Measurements from ENCODE around the gene CEP41.
"Not testable (repeated sequence)": the region's sequence is repeated elsewhere in the genome, so short reads cannot be mapped to it uniquely, and the experiment has no call there.

CEP41 gene

GRCh38 chr7:130386876-130387275 is 53.9 kb downstream of the CEP41 start:
- no peak for DNase-seq

- DNase-seq, result no peak
These were observed 55.2 kb downstream of the CEP41 start for GRCh38 chr7:130385600-130386066.

GRCh38 chr7:130384841-130385599 is 55.8 kb downstream of the CEP41 start:
- no peak for DNase-seq

GRCh38 chr7:130384371-130384801 is 56.4 kb downstream of the CEP41 start:
- no peak for DNase-seq

GRCh38 chr7:130383187-130383980 is 57.4 kb downstream of the CEP41 start:
- no peak for DNase-seq

- no peak for DNase-seq
These were observed 59.1 kb downstream of the CEP41 start for GRCh38 chr7:130381468-130382312.

GRCh38 chr7:130380861-130381455 is 59.9 kb downstream of the CEP41 start:
- no peak for DNase-seq

GRCh38 chr7:130379921-130380860 is 60.6 kb downstream of the CEP41 start, which contains the start of gene CPA1:
Gene CPA1, plus strand, starts transcription at chr7:130380494. Its CDS starts 27 bp downstream, at chr7:130380521.
- DNase-seq, result no peak

- DNase-seq, result no peak
These were observed 61.3 kb downstream of the CEP41 start for GRCh38 chr7:130379532-130379920.

GRCh38 chr7:130379019-130379418 is 61.8 kb downstream of the CEP41 start:
- no peak for DNase-seq

- DNase-seq, result no peak
These were observed 63.6 kb downstream of the CEP41 start for GRCh38 chr7:130377178-130377577.

- not testable (repeated sequence) for DNase-seq
These were observed 64.4 kb downstream of the CEP41 start for GRCh38 chr7:130376461-130376860.

- DNase-seq, result no peak
These were observed 66.3 kb downstream of the CEP41 start for GRCh38 chr7:130374507-130374906.

GRCh38 chr7:130372402-130373165 is 68.2 kb downstream of the CEP41 start:
- DNase-seq, result no peak

- DNase-seq, result peak in 1 of 2 experiments; percentile 80
These were observed 69.8 kb downstream of the CEP41 start for GRCh38 chr7:130371046-130371445.

GRCh38 chr7:130369831-130370550 is 70.8 kb downstream of the CEP41 start:
- no peak for DNase-seq

GRCh38 chr7:130369110-130369711 is 71.6 kb downstream of the CEP41 start:
- DNase-seq, result no peak

GRCh38 chr7:130367836-130368746 is 72.7 kb downstream of the CEP41 start:
- DNase-seq, result peak in 1 of 2 experiments; percentile 25

Data from NCI-H446 (cell line).